Neuronal stem cell (in vitro differentiated cells): ENCODE measurements around the gene NEGR1.
A peak's percentile ranks its signal among the peaks of the same experiment; 100 is the strongest.

Source experiments
- DNase-seq: peaks from one replicate; pipeline ENCODE4 v3.0.0-alpha.2; 2013; ENCODE audit warnings: low spot score
- H2AFZ ChIP-seq: one replicate; pipeline ENCODE4 v1.6.1; 2013; ENCODE audit warnings: mild to moderate bottlenecking, low read length, inconsistent platforms
- H2AK5ac ChIP-seq: 2 replicates; pipeline ENCODE4 v1.6.1; 2013; ENCODE audit warnings: low read depth, mild to moderate bottlenecking, inconsistent platforms, low read length, moderate library complexity, mixed read lengths
- H2BK120ac ChIP-seq: 2 replicates; pipeline ENCODE4 v1.6.1; 2013; ENCODE audit warnings: low read depth, mild to moderate bottlenecking, inconsistent platforms, low read length, moderate library complexity, mixed read lengths
- H2BK12ac ChIP-seq: one replicate; pipeline ENCODE4 v1.6.1; 2013; ENCODE audit warnings: low read length, inconsistent platforms
- H2BK15ac ChIP-seq: 2 replicates; pipeline ENCODE4 v1.6.1; 2013; ENCODE audit warnings: mild to moderate bottlenecking, low read length, inconsistent platforms, mixed read lengths
- H2BK5ac ChIP-seq: one replicate; pipeline ENCODE4 v1.6.1; 2013; ENCODE audit warnings: inconsistent platforms, mild to moderate bottlenecking, low read length, moderate library complexity
- H3K14ac ChIP-seq: one replicate; pipeline ENCODE4 v1.6.1; 2013; ENCODE audit warnings: low read length, inconsistent platforms
- H3K18ac ChIP-seq: 2 replicates; pipeline ENCODE4 v1.6.1; 2013; ENCODE audit warnings: low read length, inconsistent platforms
- H3K23ac ChIP-seq: 2 replicates; pipeline ENCODE4 v1.6.1; 2013; ENCODE audit warnings: low read depth, mild to moderate bottlenecking, mixed read lengths, low read length, inconsistent platforms; ENCODE audit not compliant: poor library complexity
- H3K27ac ChIP-seq: replicated peaks from 3 replicates; pipeline ENCODE4 v1.5.1; 2013; ENCODE audit warnings: low read length, inconsistent platforms
- H3K27me3 ChIP-seq, 3 experiments: 2 replicates each; pipeline ENCODE4 v1.6.1; 2013; ENCODE audit warnings: low read length in 3 of 3, mild to moderate bottlenecking in 2 of 3, inconsistent platforms in 1 of 3, low read depth in 1 of 3, mixed read lengths in 1 of 3, moderate library complexity in 1 of 3; ENCODE audit not compliant: control insufficient read depth in 3 of 3, insufficient read depth in 3 of 3
- H3K36me3 ChIP-seq, 2 donors: replicated peaks in 1 of 2; 2 replicates each; pipeline ENCODE4 v1.6.1; 2013; ENCODE audit warnings: low read length in 2 of 2; ENCODE audit not compliant: control insufficient read depth in 2 of 2, insufficient read depth in 2 of 2
- H3K4ac ChIP-seq: 2 replicates; pipeline ENCODE4 v1.6.1; 2013; ENCODE audit warnings: inconsistent platforms, mild to moderate bottlenecking, low read length, moderate library complexity
- H3K4me1 ChIP-seq, 2 donors: 1 replicate in 1 of 2; 2 replicates in 1 of 2; pipeline ENCODE4 v1.6.1; 2013; ENCODE audit warnings: low read length in 2 of 2, low read depth in 1 of 2; ENCODE audit not compliant: control insufficient read depth in 2 of 2, insufficient read depth in 1 of 2
- H3K4me2 ChIP-seq: one replicate; pipeline ENCODE4 v1.6.1; 2013; ENCODE audit warnings: mild to moderate bottlenecking, low read length, inconsistent platforms; ENCODE audit not compliant: insufficient read depth, poor library complexity, severe bottlenecking
- H3K4me3 ChIP-seq, 2 donors: 2 replicates each; pipeline ENCODE4 v1.5.1; 2013; ENCODE audit warnings: low read length in 2 of 2, mild to moderate bottlenecking in 2 of 2, inconsistent platforms in 1 of 2, moderate library complexity in 1 of 2
- H3K79me1 ChIP-seq: one replicate; pipeline ENCODE4 v1.6.1; 2013; ENCODE audit warnings: low read depth, mild to moderate bottlenecking, inconsistent platforms, low read length, moderate library complexity
- H3K9ac ChIP-seq: one replicate; pipeline ENCODE4 v1.6.1; 2013; ENCODE audit warnings: mild to moderate bottlenecking, low read depth, low read length, inconsistent platforms; ENCODE audit not compliant: poor library complexity
- H3K9me3 ChIP-seq, 2 donors: replicated peaks in 1 of 2; 2 replicates each; pipeline versions ENCODE3 to v1.6.1; 2013; ENCODE audit warnings: low read length in 2 of 2, mild to moderate bottlenecking in 2 of 2, inconsistent platforms in 1 of 2, low read depth in 1 of 2, mixed read lengths in 1 of 2, moderate library complexity in 1 of 2; ENCODE audit not compliant: control insufficient read depth in 2 of 2, insufficient read depth in 1 of 2
- H4K8ac ChIP-seq: one replicate; pipeline ENCODE4 v1.6.1; 2013; ENCODE audit warnings: low read depth, mild to moderate bottlenecking, inconsistent platforms, low read length, moderate library complexity
- H4K91ac ChIP-seq: one replicate; pipeline ENCODE4 v1.6.1; 2013; ENCODE audit warnings: low read length, low read depth, mild to moderate bottlenecking, inconsistent platforms; ENCODE audit not compliant: poor library complexity
- WGBS, 2 donors: extraction: QIAGEN DNeasy Blood & Tissue Kit; methylation state at CpG; one replicate each; pipeline ENCODE4 v1.1.7; 2013; ENCODE audit warnings: missing lambda C conversion rate in 2 of 2, mixed read lengths in 1 of 2; ENCODE audit not compliant: insufficient read length in 2 of 2, insufficient replicate concordance in 1 of 2; ENCODE audit errors: extremely low coverage in 2 of 2; 5-methylcytosine and 5-hydroxymethylcytosine counted together

Gene NEGR1

GRCh38 chr1:72141875-72142274 lies 140.5 kb downstream of the NEGR1 start:
- Histone ChIP-seq H3K27me3 (no peaks in the 10 kb centered on the region), H2BK12ac (no peak overlapping the region), H3K23ac (no peak overlapping the region), H2BK120ac (no peak overlapping the region), H3K4me1 (peaks cover 0 to 7% of the 10 kb centered on the region in 2 donors), H3K18ac (no peak overlapping the region), H3K4ac (no peak overlapping the region), H2BK5ac (no peak overlapping the region), H3K36me3 (no peaks in the 10 kb centered on the region), H4K91ac (no peak overlapping the region), H2AFZ (no peak overlapping the region), H2AK5ac (no peak overlapping the region), H3K27ac (no peak overlapping the region), H3K4me3 (no peak overlapping the region), H2BK15ac (no peak overlapping the region), H3K9me3 (no peaks in the 10 kb centered on the region), H3K14ac (no peak overlapping the region), H3K4me2 (no peak overlapping the region), H3K9ac (no peak overlapping the region), H4K8ac (no peak overlapping the region), H3K79me1 (no peaks in the 10 kb centered on the region)
- DNase-seq, result no peak
- no CpG with 5 or more reads among the region's 4 CpGs for WGBS, 2 donors

- H3K4me2 ChIP-seq, result no peak overlapping the region
- no peak overlapping the region for H3K14ac ChIP-seq
- no peaks in the 10 kb centered on the region for H3K27me3 ChIP-seq
- H3K9me3 ChIP-seq, result no peaks in the 10 kb centered on the region
- H3K4me3 ChIP-seq, result no peak overlapping the region
- H3K27ac ChIP-seq, result no peak overlapping the region
- H2BK120ac ChIP-seq, result no peak overlapping the region
- no peak overlapping the region for H4K91ac ChIP-seq
- H3K23ac ChIP-seq, result no peak overlapping the region
- H2BK15ac ChIP-seq, result no peak overlapping the region
- no peak overlapping the region for H2BK5ac ChIP-seq
- no peak overlapping the region for H3K4ac ChIP-seq
- H3K4me1 ChIP-seq, result peaks cover 0 to 7% of the 10 kb centered on the region in 2 donors
- no peak overlapping the region for H3K18ac ChIP-seq
- H2AFZ ChIP-seq, result no peak overlapping the region
- H2AK5ac ChIP-seq, result no peak overlapping the region
- WGBS, 2 donors, result no CpG with 5 or more reads among the region's 2 CpGs
- no peak overlapping the region for H3K9ac ChIP-seq
- no peaks in the 10 kb centered on the region for H3K79me1 ChIP-seq
- no peak for DNase-seq
- no peak overlapping the region for H4K8ac ChIP-seq
- H2BK12ac ChIP-seq, result no peak overlapping the region
- H3K36me3 ChIP-seq, result no peaks in the 10 kb centered on the region
These were observed 142.1 kb downstream of the NEGR1 start for GRCh38 chr1:72140222-72140621.

GRCh38 chr1:72137656-72138055 lies 144.7 kb downstream of the NEGR1 start:
- no peaks in the 10 kb centered on the region for H3K27me3 ChIP-seq
- no peaks in the 10 kb centered on the region for H3K9me3 ChIP-seq
- H3K14ac ChIP-seq, result no peak overlapping the region
- no peak overlapping the region for H2AK5ac ChIP-seq
- no peak overlapping the region for H2BK120ac ChIP-seq
- H3K18ac ChIP-seq, result no peak overlapping the region
- DNase-seq, result no peak
- H4K8ac ChIP-seq, result no peak overlapping the region
- no peaks in the 10 kb centered on the region for H3K79me1 ChIP-seq
- no peak overlapping the region for H3K4me2 ChIP-seq
- H3K9ac ChIP-seq, result no peak overlapping the region
- H3K23ac ChIP-seq, result no peak overlapping the region
- H3K27ac ChIP-seq, result no peak overlapping the region
- H3K4ac ChIP-seq, result no peak overlapping the region
- no peak overlapping the region for H2BK12ac ChIP-seq
- H2BK5ac ChIP-seq, result no peak overlapping the region
- no peak overlapping the region for H2BK15ac ChIP-seq
- H2AFZ ChIP-seq, result no peak overlapping the region
- H3K36me3 ChIP-seq, result no peaks in the 10 kb centered on the region
- no CpG with 5 or more reads among the region's 1 CpG for WGBS, 2 donors
- peaks cover 0 to 7% of the 10 kb centered on the region in 2 donors for H3K4me1 ChIP-seq
- no peak overlapping the region for H3K4me3 ChIP-seq
- no peak overlapping the region for H4K91ac ChIP-seq

- no peak overlapping the region for H4K8ac ChIP-seq
- no peaks in the 10 kb centered on the region for H3K4me1 ChIP-seq
- H3K14ac ChIP-seq, result no peak overlapping the region
- no peak overlapping the region for H3K9ac ChIP-seq
- no peak overlapping the region for H4K91ac ChIP-seq
- no peaks in the 10 kb centered on the region for H3K27me3 ChIP-seq
- no peak overlapping the region for H3K18ac ChIP-seq
- H3K36me3 ChIP-seq, result no peaks in the 10 kb centered on the region
- H3K4me3 ChIP-seq, result no peak overlapping the region
- H2AK5ac ChIP-seq, result no peak overlapping the region
- no peak overlapping the region for H2BK12ac ChIP-seq
- H2BK5ac ChIP-seq, result no peak overlapping the region
- H2BK120ac ChIP-seq, result no peak overlapping the region
- H3K4me2 ChIP-seq, result no peak overlapping the region
- H3K9me3 ChIP-seq, result no peaks in the 10 kb centered on the region
- peak overlapping the region; percentile 25 for H2AFZ ChIP-seq
- no peak overlapping the region for H3K4ac ChIP-seq
- H3K79me1 ChIP-seq, result no peaks in the 10 kb centered on the region
- no peak overlapping the region for H2BK15ac ChIP-seq
- no CpG with 5 or more reads among the region's 2 CpGs for WGBS, 2 donors
- no peak for DNase-seq
- H3K27ac ChIP-seq, result no peak overlapping the region
- no peak overlapping the region for H3K23ac ChIP-seq
These were observed 152.5 kb downstream of the NEGR1 start for GRCh38 chr1:72129869-72130268.
